ENCODE measurements around the gene COX11.
A peak's percentile ranks its signal among the peaks of the same experiment; 100 is the strongest.

Gene COX11

GRCh38 chr17:54968262-54968987 is at the start of gene COX11, which contains the start of gene STXBP4:
TSS of gene COX11 (minus strand) at chr17:54968654. CDS start at chr17:54968646, 8 bp downstream.
TSS of gene STXBP4 (plus strand) at chr17:54968765. CDS start at chr17:54986220, 17,455 bp downstream.
- peak; percentile 92 to 99 (median 96) for DNase-seq
- intact Hi-C loops (cut with DNase I), result no loop called here

- intact Hi-C loops (cut with DNase I), result no loop called here
- DNase-seq, result no peak
Measured at GRCh38 chr17:55005520-55005919, 37.1 kb upstream of the COX11 start.

- intact Hi-C loops (cut with DNase I), result no loop called here
- no peak for DNase-seq
Measured at GRCh38 chr17:55004484-55004883, 36.0 kb upstream of the COX11 start.

GRCh38 chr17:55002458-55002857 is 34.0 kb upstream of the COX11 start:
- no peak for DNase-seq
- intact Hi-C loops (cut with DNase I), result no loop called here

- no peak for DNase-seq
- intact Hi-C loops (cut with DNase I), result loop anchor here (10.0 kb wide), 1 partner anchor 348 kb away; no protein-coding TSS in a partner anchor
Measured at GRCh38 chr17:54996441-54996840, 28.0 kb upstream of the COX11 start.

GRCh38 chr17:54992797-54993639 is 24.6 kb upstream of the COX11 start:
- intact Hi-C loops (cut with DNase I), result loop anchor here (10.0 kb wide), 1 partner anchor 352 kb away; no protein-coding TSS in a partner anchor
- peak in 3 of 42 donors; percentile 4 to 37 (median 14) for DNase-seq

GRCh38 chr17:54991567-54991966 is 23.1 kb upstream of the COX11 start:
- DNase-seq, result no peak
- intact Hi-C loops (cut with DNase I), result loop anchor here (10.0 kb wide), 1 partner anchor 353 kb away; no protein-coding TSS in a partner anchor

GRCh38 chr17:54990118-54990517 is 21.7 kb upstream of the COX11 start:
- intact Hi-C loops (cut with DNase I), result loop anchor here (10.0 kb wide), 1 partner anchor 355 kb away; no protein-coding TSS in a partner anchor
- no peak for DNase-seq

GRCh38 chr17:54985476-54985875 is 17.0 kb upstream of the COX11 start:
- intact Hi-C loops (cut with DNase I), result no loop called here
- DNase-seq, result no peak

GRCh38 chr17:54983260-54983659 is 14.8 kb upstream of the COX11 start:
- intact Hi-C loops (cut with DNase I), result no loop called here
- DNase-seq, result no peak

- DNase-seq, result no peak
- intact Hi-C loops (cut with DNase I), result no loop called here
Measured at GRCh38 chr17:54982399-54982798, 13.9 kb upstream of the COX11 start.

GRCh38 chr17:54980375-54980774 is 11.9 kb upstream of the COX11 start:
- intact Hi-C loops (cut with DNase I), result no loop called here
- DNase-seq, result no peak

- intact Hi-C loops (cut with DNase I), result no loop called here
- DNase-seq, result no peak
Measured at GRCh38 chr17:54979657-54980056, 11.2 kb upstream of the COX11 start.

GRCh38 chr17:54977744-54978143 is 9.3 kb upstream of the COX11 start:
- intact Hi-C loops (cut with DNase I), result no loop called here
- DNase-seq, result no peak

GRCh38 chr17:54976316-54976715 is 7.9 kb upstream of the COX11 start:
- no peak for DNase-seq
- intact Hi-C loops (cut with DNase I), result no loop called here

- intact Hi-C loops (cut with DNase I), result no loop called here
- DNase-seq, result no peak
Measured at GRCh38 chr17:54974759-54975158, 6.3 kb upstream of the COX11 start.

GRCh38 chr17:54972406-54973138 is 4.1 kb upstream of the COX11 start:
- DNase-seq, result no peak

GRCh38 chr17:54971901-54972300 is 3.4 kb upstream of the COX11 start:
- intact Hi-C loops (cut with DNase I), result no loop called here

More at GRCh38 chr17:54972406-54973138, 4.1 kb upstream of the COX11 start:
- intact Hi-C loops (cut with DNase I), result no loop called here

GRCh38 chr17:54971147-54971546 is 2.7 kb upstream of the COX11 start:
- no peak for DNase-seq
- intact Hi-C loops (cut with DNase I), result no loop called here

More at GRCh38 chr17:54971901-54972300, 3.4 kb upstream of the COX11 start:
- DNase-seq, result no peak

Data from head of caudate nucleus (tissue), 42 donors.